PFSK-1 (cell line): ENCODE results near the gene MYMK.

Experiments
- FOXP2 ChIP-seq: optimal IDR thresholded peaks from 2 replicates; pipeline ENCODE3; 2011; ENCODE audit warnings: borderline replicate concordance, control low read depth, inconsistent platforms; ENCODE audit not compliant: insufficient read depth; ENCODE audit errors: extremely low read length, extremely low read depth
- POLR2AphosphoS5 ChIP-seq: IDR thresholded peaks from 2 replicates; pipeline ENCODE4 v1.6.1; 2012; ENCODE audit warnings: low read depth, mild to moderate bottlenecking, control low read depth, low read length, moderate library complexity
- REST ChIP-seq, 2 experiments: IDR thresholded peaks; 2 replicates each; pipeline versions ENCODE4 v1.6.1 to v1.8.0; 2011 to 2012; ENCODE audit warnings: low read depth in 2 of 2, low read length in 2 of 2, control low read depth in 1 of 2, inconsistent platforms in 1 of 2, mild to moderate bottlenecking in 1 of 2, moderate library complexity in 1 of 2; ENCODE audit not compliant: insufficient read depth in 1 of 2
- SIN3A ChIP-seq: IDR thresholded peaks from 2 replicates; pipeline ENCODE4 v1.6.1; 2012; ENCODE audit warnings: mild to moderate bottlenecking, low read length, moderate library complexity, borderline replicate concordance; ENCODE audit not compliant: insufficient read depth
- TAF1 ChIP-seq: IDR thresholded peaks from 2 replicates; pipeline ENCODE4 v1.6.1; 2012; ENCODE audit warnings: low read length, control low read depth, borderline replicate concordance; ENCODE audit not compliant: insufficient read depth

Gene MYMK

GRCh38 chr9:133487331-133487725, 37.4 kb downstream of the MYMK start:
- TF ChIP-seq REST (IDR thresholded peaks at IDR 0.05; ENCODE audit: insufficient read depth in 1 of 2, low read depth in 2 of 2, low read length in 2 of 2): no peak

DNA sequence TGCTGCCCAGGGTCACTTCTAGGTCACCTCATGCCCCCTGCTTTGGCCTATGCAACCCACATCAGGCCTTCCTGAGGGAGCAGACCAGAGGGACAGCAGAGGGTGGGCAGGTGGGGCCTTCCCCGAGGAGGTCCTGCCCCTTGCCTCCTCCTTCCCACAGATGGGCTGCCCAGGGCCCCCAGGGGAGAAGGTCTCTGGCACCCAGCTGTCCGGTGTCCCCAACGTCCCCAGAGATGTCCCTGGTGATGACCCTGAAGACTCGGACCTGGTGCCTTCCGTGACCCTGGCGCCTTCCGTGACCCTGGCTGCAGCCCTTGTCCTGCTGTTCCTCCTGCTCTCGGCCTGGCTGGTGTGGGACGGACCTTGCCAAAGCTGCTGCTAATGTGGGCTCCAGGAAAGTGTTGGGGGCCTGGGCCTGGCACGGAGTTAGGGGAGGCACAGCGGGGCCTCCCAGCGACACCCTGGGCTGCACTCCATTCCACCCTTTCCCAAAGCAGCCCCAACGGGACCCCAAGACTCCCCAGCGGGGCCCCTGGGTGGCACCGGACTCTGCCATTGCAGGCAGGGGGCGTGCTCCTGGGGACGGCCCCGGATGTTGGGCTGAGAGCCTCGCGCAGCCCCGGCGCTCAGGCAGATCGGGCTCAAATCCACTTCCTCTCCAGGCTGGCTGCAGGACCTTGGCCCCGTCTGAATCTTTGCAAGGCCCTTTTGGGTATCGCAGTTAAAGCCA, 39.1 kb downstream of the MYMK start:
- TF ChIP-seq SIN3A (no peak), REST (IDR thresholded peaks at IDR 0.05; ENCODE audit: insufficient read depth in 1 of 2, low read depth in 2 of 2, low read length in 2 of 2) (no peak), FOXP2 (no peak), TAF1 (no peak), POLR2AphosphoS5 (no peak)

DNA sequence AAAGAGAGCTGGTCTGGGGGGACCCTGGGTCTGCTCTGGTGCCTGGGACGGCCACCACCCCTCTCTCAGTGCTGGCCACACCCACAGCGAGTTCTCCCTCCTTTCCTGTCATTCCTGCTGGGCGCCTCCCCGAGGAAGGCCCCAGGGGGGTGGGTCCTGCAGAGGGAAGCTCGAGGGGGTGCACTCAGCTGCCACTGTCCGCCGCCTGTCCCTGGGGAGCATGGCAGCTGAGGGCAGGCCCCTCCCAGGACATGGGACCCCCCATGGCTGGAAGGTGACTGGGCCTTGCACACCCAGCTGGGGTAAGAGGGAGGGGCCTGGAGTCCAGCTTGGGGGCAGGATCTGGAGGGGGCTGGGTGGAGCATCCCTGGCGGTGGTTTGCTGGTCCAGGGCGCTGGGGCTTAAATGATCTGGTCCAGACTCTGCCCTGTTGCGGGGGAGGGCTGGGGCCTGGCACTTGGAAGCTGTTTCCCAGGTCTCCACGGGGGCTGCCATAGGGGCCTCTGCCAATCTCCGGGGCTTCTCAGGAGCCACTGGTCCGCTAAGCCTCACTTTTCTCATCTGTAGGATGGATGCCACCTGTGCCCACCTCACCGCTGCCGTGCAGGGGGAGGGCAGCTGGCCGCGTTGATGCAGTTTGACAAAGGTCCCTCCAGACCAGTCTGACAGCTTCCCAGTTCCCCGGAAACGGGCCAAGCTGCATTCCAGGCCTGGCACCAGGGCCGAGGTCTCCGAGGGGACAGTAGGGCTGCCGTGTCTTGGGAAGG, 39.9 kb downstream of the MYMK start:
- TF ChIP-seq SIN3A: no peak
- no peak for TF ChIP-seq FOXP2
- no peak for TF ChIP-seq REST (IDR thresholded peaks at IDR 0.05; ENCODE audit: insufficient read depth in 1 of 2, low read depth in 2 of 2, low read length in 2 of 2)
- no peak for TF ChIP-seq POLR2AphosphoS5
- TF ChIP-seq TAF1: no peak

GRCh38 chr9:133483611-133484010, 41.1 kb downstream of the MYMK start:
- TF ChIP-seq SIN3A (no peak), TAF1 (no peak), REST (IDR thresholded peaks at IDR 0.05; ENCODE audit: insufficient read depth in 1 of 2, low read depth in 2 of 2, low read length in 2 of 2) (no peak), POLR2AphosphoS5 (no peak), FOXP2 (no peak)
